ENCODE results near the gene RFXAP.

The RFXAP gene

GRCh38 chr13:36794706-36795105 is 24.3 kb upstream of the RFXAP start:
- no peak for DNase-seq (ENCODE audit: low read depth)
- in situ Hi-C loops (cut with HindIII; ENCODE audit: low sequenced_read_pairs), result no loop called here

GRCh38 chr13:36795463-36795862 is 23.6 kb upstream of the RFXAP start:
- TF ChIP-seq, protein P1, sequence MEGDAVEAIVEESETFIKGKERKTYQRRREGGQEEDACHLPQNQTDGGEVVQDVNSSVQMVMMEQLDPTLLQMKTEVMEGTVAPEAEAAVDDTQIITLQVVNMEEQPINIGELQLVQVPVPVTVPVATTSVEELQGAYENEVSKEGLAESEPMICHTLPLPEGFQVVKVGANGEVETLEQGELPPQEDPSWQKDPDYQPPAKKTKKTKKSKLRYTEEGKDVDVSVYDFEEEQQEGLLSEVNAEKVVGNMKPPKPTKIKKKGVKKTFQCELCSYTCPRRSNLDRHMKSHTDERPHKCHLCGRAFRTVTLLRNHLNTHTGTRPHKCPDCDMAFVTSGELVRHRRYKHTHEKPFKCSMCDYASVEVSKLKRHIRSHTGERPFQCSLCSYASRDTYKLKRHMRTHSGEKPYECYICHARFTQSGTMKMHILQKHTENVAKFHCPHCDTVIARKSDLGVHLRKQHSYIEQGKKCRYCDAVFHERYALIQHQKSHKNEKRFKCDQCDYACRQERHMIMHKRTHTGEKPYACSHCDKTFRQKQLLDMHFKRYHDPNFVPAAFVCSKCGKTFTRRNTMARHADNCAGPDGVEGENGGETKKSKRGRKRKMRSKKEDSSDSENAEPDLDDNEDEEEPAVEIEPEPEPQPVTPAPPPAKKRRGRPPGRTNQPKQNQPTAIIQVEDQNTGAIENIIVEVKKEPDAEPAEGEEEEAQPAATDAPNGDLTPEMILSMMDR (IDR thresholded peaks at IDR 0.05; ENCODE audit: low read depth, low read length, missing control alignments), result no peak
- in situ Hi-C loops (cut with HindIII; ENCODE audit: low sequenced_read_pairs), result no loop called here
- H3K4me3 ChIP-seq (ENCODE audit: low read depth, low read length), result no peak overlapping the region
- no peak for DNase-seq (ENCODE audit: low read depth)

More at GRCh38 chr13:36794706-36795105, 24.3 kb upstream of the RFXAP start:
- no peak overlapping the region for H3K4me3 ChIP-seq (ENCODE audit: low read depth, low read length)
- TF ChIP-seq, protein P1 (IDR thresholded peaks at IDR 0.05; ENCODE audit: low read depth, low read length, missing control alignments), result no peak

- in situ Hi-C loops (cut with HindIII; ENCODE audit: low sequenced_read_pairs), result no loop called here
- no peak overlapping the region for H3K4me3 ChIP-seq (ENCODE audit: low read depth, low read length)
- no peak for DNase-seq (ENCODE audit: low read depth)
- TF ChIP-seq, protein P1 (IDR thresholded peaks at IDR 0.05; ENCODE audit: low read depth, low read length, missing control alignments), result no peak
These were observed 23.0 kb upstream of the RFXAP start for GRCh38 chr13:36796052-36796451.

- in situ Hi-C loops (cut with HindIII; ENCODE audit: low sequenced_read_pairs), result no loop called here
- TF ChIP-seq, protein P1 (IDR thresholded peaks at IDR 0.05; ENCODE audit: low read depth, low read length, missing control alignments), result no peak
- H3K4me3 ChIP-seq (ENCODE audit: low read depth, low read length), result no peak overlapping the region
- DNase-seq (ENCODE audit: low read depth), result no peak
These were observed 18.0 kb upstream of the RFXAP start for GRCh38 chr13:36801035-36801434.

GRCh38 chr13:36804588-36804987 is 14.4 kb upstream of the RFXAP start:
- no peak for DNase-seq (ENCODE audit: low read depth)
- H3K4me3 ChIP-seq (ENCODE audit: low read depth, low read length), result no peak overlapping the region
- in situ Hi-C loops (cut with HindIII; ENCODE audit: low sequenced_read_pairs), result no loop called here
- TF ChIP-seq, protein P1 (IDR thresholded peaks at IDR 0.05; ENCODE audit: low read depth, low read length, missing control alignments), result no peak

DNA sequence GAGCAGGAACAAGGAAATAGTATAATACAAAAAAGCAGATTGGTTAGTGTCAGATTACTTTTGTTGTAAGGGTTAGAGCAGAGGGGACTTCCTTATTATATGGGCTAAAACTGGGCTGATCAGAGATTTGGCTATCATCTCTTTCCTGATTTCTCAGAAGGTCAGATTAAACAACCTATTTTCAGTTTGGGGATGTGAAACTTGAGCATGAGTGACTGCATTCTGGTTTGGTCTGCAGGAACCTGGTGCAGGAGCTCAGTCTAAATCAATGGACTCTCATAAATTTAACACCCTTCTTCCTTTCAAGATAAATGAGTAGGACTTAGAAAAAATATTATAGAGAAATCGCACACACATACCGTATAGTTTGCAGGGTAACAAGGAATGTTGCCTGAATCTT is 12.9 kb upstream of the RFXAP start:
- TF ChIP-seq, protein P1 (IDR thresholded peaks at IDR 0.05; ENCODE audit: low read depth, low read length, missing control alignments), result no peak
- in situ Hi-C loops (cut with HindIII; ENCODE audit: low sequenced_read_pairs), result no loop called here
- no peak overlapping the region for H3K4me3 ChIP-seq (ENCODE audit: low read depth, low read length)
- DNase-seq (ENCODE audit: low read depth), result no peak

DNA sequence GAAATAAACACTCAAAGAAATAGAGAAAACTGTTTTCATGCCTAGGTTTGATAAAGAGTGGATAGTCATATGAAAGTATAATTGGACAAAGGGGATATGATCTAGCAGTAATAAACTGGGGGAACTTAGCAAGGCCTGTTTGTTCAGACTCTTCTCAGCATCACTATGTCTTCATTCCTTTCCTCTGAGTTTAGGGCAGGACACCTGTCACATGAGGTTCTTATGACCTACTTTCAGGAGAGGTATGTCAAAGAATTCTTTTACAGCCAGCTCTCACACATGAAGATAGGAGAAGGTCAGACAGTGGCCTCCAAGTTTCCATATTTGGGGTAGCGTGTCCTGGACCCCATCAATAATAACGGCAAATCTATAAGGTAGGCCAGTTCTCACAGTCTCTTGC is 11.4 kb upstream of the RFXAP start:
- TF ChIP-seq, protein P1 (IDR thresholded peaks at IDR 0.05; ENCODE audit: low read depth, low read length, missing control alignments), result no peak
- no peak for DNase-seq (ENCODE audit: low read depth)
- in situ Hi-C loops (cut with HindIII; ENCODE audit: low sequenced_read_pairs), result no loop called here
- no peak overlapping the region for H3K4me3 ChIP-seq (ENCODE audit: low read depth, low read length)
